Measurements from ENCODE around the gene VSTM4.

Gene VSTM4

DNA sequence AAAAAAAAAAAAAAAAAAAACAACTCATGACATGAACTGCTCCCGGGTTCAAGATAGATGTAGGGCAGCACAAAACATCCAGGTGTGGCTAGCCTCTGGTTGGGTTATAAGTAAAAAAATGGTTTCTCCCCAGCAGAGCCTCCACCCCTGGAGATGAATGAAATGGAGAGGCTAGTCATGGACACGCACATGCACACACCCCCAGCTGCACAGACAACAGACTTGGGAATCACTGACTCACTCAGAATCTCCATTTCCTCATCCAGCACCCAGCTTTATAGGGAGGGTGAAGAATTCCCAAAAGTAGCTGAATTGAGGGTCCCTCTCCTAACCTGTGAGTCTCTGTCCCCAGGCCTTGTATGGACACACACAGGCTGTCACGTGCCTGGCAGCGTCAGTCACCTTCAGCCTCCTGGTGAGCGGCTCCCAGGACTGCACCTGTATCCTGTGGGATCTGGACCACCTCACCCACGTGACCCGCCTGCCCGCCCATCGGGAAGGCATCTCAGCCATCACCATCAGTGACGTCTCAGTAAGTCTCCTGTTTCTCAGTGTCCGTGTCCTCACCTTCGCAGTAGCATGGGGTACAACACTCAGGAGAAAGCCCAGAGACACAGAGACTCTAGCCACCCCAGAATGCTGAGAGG, 140.7 kb downstream of the VSTM4 start:
- TF ChIP-seq, protein P1, sequence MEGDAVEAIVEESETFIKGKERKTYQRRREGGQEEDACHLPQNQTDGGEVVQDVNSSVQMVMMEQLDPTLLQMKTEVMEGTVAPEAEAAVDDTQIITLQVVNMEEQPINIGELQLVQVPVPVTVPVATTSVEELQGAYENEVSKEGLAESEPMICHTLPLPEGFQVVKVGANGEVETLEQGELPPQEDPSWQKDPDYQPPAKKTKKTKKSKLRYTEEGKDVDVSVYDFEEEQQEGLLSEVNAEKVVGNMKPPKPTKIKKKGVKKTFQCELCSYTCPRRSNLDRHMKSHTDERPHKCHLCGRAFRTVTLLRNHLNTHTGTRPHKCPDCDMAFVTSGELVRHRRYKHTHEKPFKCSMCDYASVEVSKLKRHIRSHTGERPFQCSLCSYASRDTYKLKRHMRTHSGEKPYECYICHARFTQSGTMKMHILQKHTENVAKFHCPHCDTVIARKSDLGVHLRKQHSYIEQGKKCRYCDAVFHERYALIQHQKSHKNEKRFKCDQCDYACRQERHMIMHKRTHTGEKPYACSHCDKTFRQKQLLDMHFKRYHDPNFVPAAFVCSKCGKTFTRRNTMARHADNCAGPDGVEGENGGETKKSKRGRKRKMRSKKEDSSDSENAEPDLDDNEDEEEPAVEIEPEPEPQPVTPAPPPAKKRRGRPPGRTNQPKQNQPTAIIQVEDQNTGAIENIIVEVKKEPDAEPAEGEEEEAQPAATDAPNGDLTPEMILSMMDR (IDR thresholded peaks at IDR 0.05; ENCODE audit: control extremely low read depth, extremely low read depth, low read depth, missing control alignments): no peak
- ChIA-PET POLR2A (no interaction called here), CTCF (interaction anchor here (1.0 kb wide), 1 partner anchor 9 kb away, joined by 3 read pairs; no protein-coding TSS in a partner anchor)
- DNase-seq (ENCODE audit: extremely low spot score): no peak

DNA sequence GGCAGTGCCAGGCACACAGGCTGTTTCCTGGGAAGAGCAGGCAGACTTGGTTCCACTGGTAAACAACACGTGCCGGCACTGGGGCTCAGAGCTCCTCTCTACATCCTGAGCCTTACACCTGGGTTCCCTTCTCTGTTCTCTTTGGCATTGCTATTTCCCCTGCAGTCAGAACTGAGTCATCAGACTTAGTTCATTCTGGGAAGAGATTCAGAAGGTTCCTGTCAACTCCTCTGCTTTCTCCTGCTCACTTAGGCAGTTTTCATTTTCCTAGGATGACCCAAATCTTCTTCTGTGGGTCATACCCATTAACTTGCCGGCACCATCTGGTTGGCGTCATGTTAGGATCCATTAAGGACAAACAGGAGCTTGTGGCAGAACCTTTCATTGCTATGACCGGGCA, 142.3 kb downstream of the VSTM4 start:
- POLR2A ChIA-PET: no interaction called here
- TF ChIP-seq, protein P1 (IDR thresholded peaks at IDR 0.05; ENCODE audit: control extremely low read depth, extremely low read depth, low read depth, missing control alignments): no peak
- CTCF ChIA-PET: no interaction called here
- DNase-seq (ENCODE audit: extremely low spot score): no peak

DNA sequence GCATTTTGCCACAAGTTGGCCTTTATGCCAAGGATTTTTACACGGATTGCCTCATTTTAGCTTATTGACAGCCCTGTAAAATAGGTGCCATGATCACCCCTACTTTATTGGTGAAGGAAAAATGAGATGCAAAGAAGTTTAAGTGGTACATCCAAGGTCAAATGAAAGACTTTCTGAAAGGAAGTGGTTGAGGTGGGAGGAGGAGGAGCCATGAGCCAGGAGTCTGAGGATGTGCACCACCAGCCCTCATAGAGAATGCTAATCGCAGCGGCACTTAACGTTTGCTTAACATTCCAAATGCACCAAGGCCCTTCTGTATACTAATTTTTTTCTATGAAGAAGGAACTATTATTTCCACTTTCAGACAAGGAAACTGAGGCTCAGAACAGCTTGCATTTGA, 144.7 kb downstream of the VSTM4 start:
- POLR2A ChIA-PET: no interaction called here
- CTCF ChIA-PET: interaction anchor here (1.4 to 2.3 kb wide), 2 partner anchors 10 to 14 kb away, joined by 7 read pairs; no protein-coding TSS in a partner anchor
- no peak for DNase-seq (ENCODE audit: extremely low spot score)
- TF ChIP-seq, protein P1 (IDR thresholded peaks at IDR 0.05; ENCODE audit: control extremely low read depth, extremely low read depth, low read depth, missing control alignments): no peak

DNA sequence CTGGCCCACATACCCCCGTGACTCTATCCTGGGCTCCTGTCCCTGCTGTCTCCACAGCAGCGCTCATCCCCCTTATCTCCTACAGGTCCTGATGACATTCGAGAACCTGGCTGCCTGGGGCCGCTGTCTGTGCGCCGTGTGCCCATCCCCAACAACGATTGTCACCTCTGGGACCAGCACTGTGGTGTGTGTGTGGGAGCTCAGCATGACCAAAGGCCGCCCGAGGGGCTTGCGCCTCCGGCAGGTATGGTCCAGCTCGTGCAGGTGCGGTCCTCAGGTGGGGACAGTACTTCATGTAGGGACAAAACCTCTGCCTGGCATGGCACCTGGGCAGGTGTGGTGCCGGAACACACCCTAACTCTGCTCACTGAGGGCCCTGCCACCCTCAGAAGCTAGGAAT, 145.3 kb downstream of the VSTM4 start:
- TF ChIP-seq, protein P1 (IDR thresholded peaks at IDR 0.05; ENCODE audit: control extremely low read depth, extremely low read depth, low read depth, missing control alignments): no peak
- DNase-seq (ENCODE audit: extremely low spot score): no peak
- ChIA-PET POLR2A (no interaction called here), CTCF (interaction anchor here (1.3 to 2.3 kb wide), 3 partner anchors 11 to 22 kb away, joined by 3 to 7 read pairs (median 7); no protein-coding TSS in a partner anchor)

DNA sequence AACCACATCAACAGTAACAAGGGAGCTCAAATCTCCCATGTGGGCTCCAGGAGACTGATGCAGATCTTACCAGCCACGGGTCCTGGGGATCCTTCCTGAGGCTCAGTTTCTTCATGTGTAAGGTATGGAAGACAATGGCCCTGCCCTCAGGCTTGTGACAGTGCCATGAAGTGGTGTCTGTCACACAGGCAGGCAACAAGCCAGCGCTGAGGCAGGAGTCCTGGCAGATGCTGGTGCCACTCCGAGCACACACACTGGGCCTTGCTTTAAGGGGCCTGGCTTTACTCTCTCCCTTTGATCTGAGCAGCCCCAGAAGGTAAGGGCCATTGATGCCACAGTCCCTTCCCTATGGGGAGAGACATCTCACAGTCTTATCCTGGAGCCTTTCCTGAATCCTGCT, 147.3 kb downstream of the VSTM4 start:
- ChIA-PET CTCF (interaction anchor here (1.0 kb wide), 1 partner anchor 726 kb away, joined by 3 read pairs; no protein-coding TSS in a partner anchor), POLR2A (no interaction called here)
- TF ChIP-seq, protein P1 (IDR thresholded peaks at IDR 0.05; ENCODE audit: control extremely low read depth, extremely low read depth, low read depth, missing control alignments): no peak

DNA sequence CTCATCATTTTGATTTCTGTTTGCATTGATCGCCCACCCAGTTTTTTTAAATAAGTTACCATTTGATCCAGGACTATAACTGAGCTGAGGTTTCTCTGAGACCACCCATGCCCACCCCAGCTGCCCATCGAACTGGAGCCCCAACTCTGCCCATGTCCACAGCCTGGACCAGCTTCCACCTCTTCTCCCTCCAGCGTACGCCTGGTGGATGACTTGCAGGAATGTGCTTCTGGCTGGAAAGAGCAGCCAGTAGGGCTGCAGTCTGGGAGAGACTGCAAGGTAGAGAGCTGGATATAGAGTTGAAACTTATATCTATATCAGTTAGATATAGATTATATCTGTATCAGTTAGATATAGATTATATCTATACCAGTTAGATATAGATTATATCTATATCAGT, 149.9 kb downstream of the VSTM4 start:
- CTCF ChIA-PET: no interaction called here
- TF ChIP-seq, protein P1 (IDR thresholded peaks at IDR 0.05; ENCODE audit: control extremely low read depth, extremely low read depth, low read depth, missing control alignments): no peak
- POLR2A ChIA-PET: no interaction called here

More for the DNA sequence above, 147.3 kb downstream of the VSTM4 start:
- DNase-seq (ENCODE audit: extremely low spot score): no peak

More for the DNA sequence above, 149.9 kb downstream of the VSTM4 start:
- DNase-seq (ENCODE audit: extremely low spot score): no peak

Measured in GM10248 (cell line).